Keratinocyte (primary cell): Measurements from ENCODE around the gene NELL2. TPM values are rescaled to one million over a fixed set of nuclear protein-coding genes. Genes with fewer than 3 reads are reported as not detected.

Source experiments
- DNase-seq: peaks from one replicate; pipeline ENCODE4 v3.0.0-alpha.2; 2011; ENCODE audit warnings: low read depth, missing footprints, low spot score
- FAIRE-seq: peaks from 2 replicates; lab custom pipeline; 2011; peaks lifted over from hg19 to GRCh38; lab: Jason Lieb, UNC
- H2AFZ ChIP-seq: 2 replicates; pipeline ENCODE4 v1.6.0; 2012; ENCODE audit warnings: low read length, control low read depth, inconsistent platforms; ENCODE audit not compliant: control insufficient read depth
- H3K27ac ChIP-seq: 2 replicates; pipeline ENCODE4 v1.5.1; 2011; ENCODE audit warnings: low read length; ENCODE audit not compliant: control insufficient read depth, insufficient read depth
- H3K27me3 ChIP-seq: 3 replicates; pipeline ENCODE4 v1.6.0; 2011; ENCODE audit warnings: low read length; ENCODE audit not compliant: control insufficient read depth, insufficient read depth; ENCODE audit errors: extremely low read depth
- H3K36me3 ChIP-seq, 2 experiments: 2 replicates in 1 of 2; 3 replicates in 1 of 2; pipeline ENCODE4 v1.5.1; 2011; ENCODE audit warnings: low read length in 2 of 2, mild to moderate bottlenecking in 1 of 2; ENCODE audit not compliant: control insufficient read depth in 2 of 2, insufficient read depth in 2 of 2; ENCODE audit errors: extremely low read depth in 1 of 2
- H3K4me1 ChIP-seq: 3 replicates; pipeline ENCODE4 v1.5.1; 2011; ENCODE audit warnings: low read length; ENCODE audit not compliant: control insufficient read depth, insufficient read depth; ENCODE audit errors: extremely low read depth
- H3K4me2 ChIP-seq: 3 replicates; pipeline ENCODE4 v1.6.0; 2011; ENCODE audit warnings: low read depth, low read length; ENCODE audit not compliant: control insufficient read depth, insufficient read depth; ENCODE audit errors: extremely low read depth
- H3K4me3 ChIP-seq, 3 experiments: fragments of 200-600 bp in 1 of 3; sonication (generic) in 1 of 3; 2 replicates in 2 of 3; 3 replicates in 1 of 3; pipeline ENCODE4 v1.5.1; 2011 to 2016; ENCODE audit warnings: low read length in 3 of 3, mild to moderate bottlenecking in 3 of 3, control low read depth in 2 of 3, inconsistent platforms in 1 of 3, low read depth in 1 of 3, mixed read lengths in 1 of 3, mixed run types in 1 of 3, moderate library complexity in 1 of 3; ENCODE audit not compliant: control insufficient read depth in 2 of 3, insufficient read depth in 2 of 3; ENCODE audit errors: extremely low read depth in 1 of 3
- H3K79me2 ChIP-seq: 2 replicates; pipeline ENCODE4 v1.6.0; 2012; ENCODE audit warnings: low read length; ENCODE audit not compliant: control insufficient read depth, insufficient read depth
- H3K9ac ChIP-seq: 3 replicates; pipeline ENCODE4 v1.6.0; 2011; ENCODE audit warnings: low read length; ENCODE audit not compliant: control insufficient read depth, insufficient read depth; ENCODE audit errors: extremely low read depth
- H3K9me1 ChIP-seq: 3 replicates; pipeline ENCODE4 v1.6.0; 2011; ENCODE audit warnings: low read length; ENCODE audit not compliant: control insufficient read depth, insufficient read depth; ENCODE audit errors: extremely low read depth
- H3K9me3 ChIP-seq: 2 replicates; pipeline ENCODE4 v1.5.1; 2012; ENCODE audit warnings: low read depth, low read length; ENCODE audit not compliant: control insufficient read depth
- H4K20me1 ChIP-seq: 3 replicates; pipeline ENCODE4 v1.6.0; 2011; ENCODE audit warnings: low read length; ENCODE audit not compliant: control insufficient read depth, insufficient read depth; ENCODE audit errors: extremely low read depth
- EZH2 ChIP-seq: IDR thresholded peaks from one replicate; pipeline ENCODE4 v1.6.1; 2012; ENCODE audit warnings: inconsistent platforms, mild to moderate bottlenecking, low read length, moderate library complexity
- dilution Hi-C: fragments of 300-500 bp; cut with MboI; formaldehyde crosslinking; loops from one replicate; pipeline ENCODE4 v1.7.0; 2020; ENCODE audit warnings: low sequenced_read_pairs; ENCODE audit not compliant: extremely low pct_ligation_motif_present
- polyA plus RNA-seq, 5 experiments: library from polyadenylated mRNA; depleted of rRNA in 3 of 5; stranded (reverse) in 3 of 5; stranded (forward) in 1 of 5; unstranded in 1 of 5; fragments of >200 nt; gene quantifications; 1 replicate in 1 of 5; 2 replicates in 3 of 5; 3 replicates in 1 of 5; pipeline versions ENCODE4 v1.2.1 to v1.2.3, GENCODE V29; 2011 to 2012; ENCODE audit warnings: missing spikeins in 2 of 5, low read depth in 1 of 5, low replicate concordance in 1 of 5
- TF ChIP-seq, protein P1 (sequence below), 3 experiments: IDR thresholded peaks in 1 of 3; conservative IDR thresholded peaks in 1 of 3; optimal IDR thresholded peaks in 1 of 3; 2 replicates in 2 of 3; 3 replicates in 1 of 3; pipeline versions ENCODE3 to v1.5.1; 2011; ENCODE audit warnings: low read length in 3 of 3, mild to moderate bottlenecking in 3 of 3, moderate library complexity in 2 of 3, control low read depth in 1 of 3, inconsistent platforms in 1 of 3; ENCODE audit not compliant: insufficient read depth in 2 of 3; ENCODE audit errors: extremely low read depth in 1 of 3

Gene NELL2
- polyA plus RNA-seq, 1 donor (not counting 4 experiments of a cell fraction or from before 2014, with no cell fraction given): 0.58 TPM

DNA sequence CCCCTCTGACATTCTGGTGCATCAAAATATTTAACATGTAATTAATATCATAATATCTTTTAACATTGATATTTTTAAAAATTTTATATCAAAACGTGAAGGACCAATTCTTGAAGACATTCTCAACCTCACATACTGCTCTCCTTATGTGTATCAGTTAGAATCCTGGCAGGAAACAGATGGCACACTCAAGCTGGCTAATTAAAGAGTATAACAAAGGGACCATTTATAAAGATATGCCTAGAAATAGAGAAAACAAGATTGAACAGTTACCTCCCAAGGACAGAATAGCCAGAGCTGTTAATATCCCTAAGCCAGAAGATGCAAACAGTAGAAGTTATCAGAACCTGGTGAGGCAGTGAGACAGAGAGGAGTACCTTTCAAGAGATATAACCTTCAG is 368.7 kb downstream of the NELL2 start:
- Histone ChIP-seq H3K27me3 (no peaks in the 10 kb centered on the region), H3K9me1 (no peaks in the 10 kb centered on the region), H3K79me2 (no peaks in the 10 kb centered on the region), H3K36me3 (no peaks in the 10 kb centered on the region), H3K4me3 (no peak overlapping the region), H4K20me1 (no peaks in the 10 kb centered on the region), H3K27ac (no peak overlapping the region), H2AFZ (no peak overlapping the region), H3K4me1 (no peaks in the 10 kb centered on the region), H3K4me2 (no peak overlapping the region), H3K9ac (no peak overlapping the region), H3K9me3 (no peaks in the 10 kb centered on the region)
- DNase-seq (no peak), FAIRE-seq (no peak)
- TF ChIP-seq, protein P1, sequence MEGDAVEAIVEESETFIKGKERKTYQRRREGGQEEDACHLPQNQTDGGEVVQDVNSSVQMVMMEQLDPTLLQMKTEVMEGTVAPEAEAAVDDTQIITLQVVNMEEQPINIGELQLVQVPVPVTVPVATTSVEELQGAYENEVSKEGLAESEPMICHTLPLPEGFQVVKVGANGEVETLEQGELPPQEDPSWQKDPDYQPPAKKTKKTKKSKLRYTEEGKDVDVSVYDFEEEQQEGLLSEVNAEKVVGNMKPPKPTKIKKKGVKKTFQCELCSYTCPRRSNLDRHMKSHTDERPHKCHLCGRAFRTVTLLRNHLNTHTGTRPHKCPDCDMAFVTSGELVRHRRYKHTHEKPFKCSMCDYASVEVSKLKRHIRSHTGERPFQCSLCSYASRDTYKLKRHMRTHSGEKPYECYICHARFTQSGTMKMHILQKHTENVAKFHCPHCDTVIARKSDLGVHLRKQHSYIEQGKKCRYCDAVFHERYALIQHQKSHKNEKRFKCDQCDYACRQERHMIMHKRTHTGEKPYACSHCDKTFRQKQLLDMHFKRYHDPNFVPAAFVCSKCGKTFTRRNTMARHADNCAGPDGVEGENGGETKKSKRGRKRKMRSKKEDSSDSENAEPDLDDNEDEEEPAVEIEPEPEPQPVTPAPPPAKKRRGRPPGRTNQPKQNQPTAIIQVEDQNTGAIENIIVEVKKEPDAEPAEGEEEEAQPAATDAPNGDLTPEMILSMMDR (optimal IDR thresholded peaks at IDR 0.05 in 1 of 3, IDR thresholded peaks at IDR 0.05 in 1 of 3, conservative IDR thresholded peaks at IDR 0.05 in 1 of 3; ENCODE audit: extremely low read depth in 1 of 3, insufficient read depth in 2 of 3, low read length in 3 of 3): no peak
- no peak for TF ChIP-seq EZH2
- dilution Hi-C loops: no loop called here

DNA sequence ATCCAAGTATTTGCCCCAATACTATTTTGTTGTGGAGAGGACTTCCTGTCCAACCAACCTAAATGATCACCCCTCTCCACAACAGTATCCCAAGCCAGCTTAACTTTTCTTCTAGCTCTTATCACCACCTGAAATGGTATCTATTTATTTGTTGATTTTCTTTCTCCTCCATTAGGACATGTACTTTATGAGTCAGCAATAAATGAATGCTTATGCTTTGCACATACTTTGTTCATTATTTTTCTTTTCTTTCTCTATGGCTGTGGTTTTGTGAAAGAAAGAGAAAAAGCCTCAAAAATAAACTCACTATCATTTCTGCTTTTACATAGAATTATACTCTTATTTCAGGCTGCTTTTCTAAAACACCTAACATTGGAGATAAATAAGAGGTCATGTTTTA is 371.3 kb downstream of the NELL2 start:
- H3K4me3 ChIP-seq: no peak overlapping the region
- H3K9me1 ChIP-seq: no peaks in the 10 kb centered on the region
- H3K9ac ChIP-seq: no peak overlapping the region
- no peaks in the 10 kb centered on the region for H3K79me2 ChIP-seq
- peaks cover 2% of the 10 kb centered on the region for H3K9me3 ChIP-seq
- TF ChIP-seq, protein P1 (optimal IDR thresholded peaks at IDR 0.05 in 1 of 3, IDR thresholded peaks at IDR 0.05 in 1 of 3, conservative IDR thresholded peaks at IDR 0.05 in 1 of 3; ENCODE audit: extremely low read depth in 1 of 3, insufficient read depth in 2 of 3, low read length in 3 of 3): no peak
- no peak for TF ChIP-seq EZH2
- H2AFZ ChIP-seq: no peak overlapping the region
- H3K27ac ChIP-seq: no peak overlapping the region
- FAIRE-seq: no peak
- H3K4me2 ChIP-seq: no peak overlapping the region
- no peaks in the 10 kb centered on the region for H4K20me1 ChIP-seq
- H3K4me1 ChIP-seq: no peaks in the 10 kb centered on the region
- H3K27me3 ChIP-seq: no peaks in the 10 kb centered on the region
- dilution Hi-C loops: no loop called here
- no peaks in the 10 kb centered on the region for H3K36me3 ChIP-seq
- DNase-seq: no peak
